Activated CD4-positive, alpha-beta T cell treated with anti-CD3 and anti-CD28 coated beads for 48 hours (primary cell): ENCODE measurements around the gene DBH.
A peak's percentile ranks its signal among the peaks of the same experiment; 100 is the strongest.

Source experiments
- DNase-seq: peaks from one replicate; pipeline ENCODE4 v3.0.0-alpha.2; 2020

The DBH gene

GRCh38 chr9:133686642-133687575 is 50.7 kb downstream of the DBH start:
- DNase-seq = no peak

- no peak for DNase-seq
Measured at GRCh38 chr9:133687856-133688761, 51.9 kb downstream of the DBH start.

GRCh38 chr9:133689151-133689763 is 53.1 kb downstream of the DBH start:
- DNase-seq = no peak

GRCh38 chr9:133690081-133690561 is 54.0 kb downstream of the DBH start:
- no peak for DNase-seq

GRCh38 chr9:133691191-133691590 is 55.0 kb downstream of the DBH start:
- no peak for DNase-seq

GRCh38 chr9:133691626-133692363 is 55.6 kb downstream of the DBH start:
- DNase-seq = peak; percentile 60

- no peak for DNase-seq
Measured at GRCh38 chr9:133692364-133692985, 56.3 kb downstream of the DBH start.

GRCh38 chr9:133693116-133693515 is 57.0 kb downstream of the DBH start:
- DNase-seq = no peak

- no peak for DNase-seq
Measured at GRCh38 chr9:133693703-133694529, 57.8 kb downstream of the DBH start.

- DNase-seq = no peak
Measured at GRCh38 chr9:133694686-133695085, 58.5 kb downstream of the DBH start.

- DNase-seq = no peak
Measured at GRCh38 chr9:133696071-133696472, 59.9 kb downstream of the DBH start.

- no peak for DNase-seq
Measured at GRCh38 chr9:133699546-133699945, 63.4 kb downstream of the DBH start.

GRCh38 chr9:133700819-133701320 is 64.7 kb downstream of the DBH start:
- no peak for DNase-seq

- peak; percentile 66 for DNase-seq
Measured at GRCh38 chr9:133701321-133701980, 65.3 kb downstream of the DBH start.

- peak; percentile 82 for DNase-seq
Measured at GRCh38 chr9:133701981-133702797, 66.0 kb downstream of the DBH start.

GRCh38 chr9:133702798-133703590 is 66.8 kb downstream of the DBH start:
- peak; percentile 48 for DNase-seq

- no peak for DNase-seq
Measured at GRCh38 chr9:133703591-133704399, 67.6 kb downstream of the DBH start.
